HepG2 (cell line): ENCODE measurements around the gene LEAP2. TPM values are rescaled to one million over a fixed set of nuclear protein-coding genes. Genes with fewer than 3 reads are reported as not detected.

Experiments
- CBFB ChIP-seq: sonication (generic); formaldehyde crosslinking; IDR thresholded peaks from 2 replicates; pipeline ENCODE4 v1.4.0; 2020; ENCODE audit warnings: missing genetic modification reagents
- IKZF5 ChIP-seq: IDR thresholded peaks from 2 replicates; pipeline ENCODE4 v1.6.1; 2018; ENCODE audit warnings: missing genetic modification reagents, mild to moderate bottlenecking, missing compliant biosample characterization
- KDM4B ChIP-seq: sonication (generic); formaldehyde crosslinking; IDR thresholded peaks from 2 replicates; pipeline ENCODE4 v1.4.0; 2020; ENCODE audit warnings: missing genetic modification reagents
- MLLT10 ChIP-seq: sonication (generic); formaldehyde crosslinking; IDR thresholded peaks from 2 replicates; pipeline ENCODE4 v1.4.0; 2020; ENCODE audit warnings: missing genetic modification reagents
- PBX2 ChIP-seq: IDR thresholded peaks from 2 replicates; pipeline ENCODE4 v1.6.1; 2016; ENCODE audit warnings: control low read depth
- PHF8 ChIP-seq: sonication (generic); formaldehyde crosslinking; IDR thresholded peaks from 2 replicates; pipeline ENCODE4 v1.5.0; 2020; ENCODE audit warnings: missing genetic modification reagents
- SKI ChIP-seq: fragments of 450-650 bp; IDR thresholded peaks from one replicate; pipeline ENCODE4 v1.6.1; 2018; ENCODE audit warnings: mild to moderate bottlenecking; ENCODE audit not compliant: partially characterized antibody
- SMAD3 ChIP-seq: sonication (generic); formaldehyde crosslinking; IDR thresholded peaks from 2 replicates; pipeline ENCODE4 v1.4.0; 2020; ENCODE audit warnings: missing genetic modification reagents
- SMYD3 ChIP-seq: sonication (generic); formaldehyde crosslinking; IDR thresholded peaks from 2 replicates; pipeline ENCODE4 v1.8.1; 2023; ENCODE audit warnings: mild to moderate bottlenecking, missing genetic modification reagents
- STAT5B ChIP-seq: sonication (generic); formaldehyde crosslinking; IDR thresholded peaks from 2 replicates; pipeline ENCODE4 v1.4.0; 2020; ENCODE audit warnings: missing genetic modification reagents
- TAF1 ChIP-seq: sonication (generic); formaldehyde crosslinking; IDR thresholded peaks from 2 replicates; pipeline ENCODE4 v1.4.0; 2020; ENCODE audit warnings: missing genetic modification reagents
- TFAP4 ChIP-seq: sonication (generic); IDR thresholded peaks from 2 replicates; pipeline ENCODE4 v1.6.1; 2016; ENCODE audit warnings: low read depth, borderline replicate concordance
- YEATS2 ChIP-seq: sonication (generic); formaldehyde crosslinking; IDR thresholded peaks from 2 replicates; pipeline ENCODE4 v1.4.0; 2020; ENCODE audit warnings: missing genetic modification reagents, borderline replicate concordance
- ZFP91 ChIP-seq: sonication (generic); formaldehyde crosslinking; IDR thresholded peaks from 2 replicates; pipeline ENCODE4 v1.9.0; 2022; ENCODE audit warnings: missing genetic modification reagents, mild to moderate bottlenecking, borderline replicate concordance
- ZMYM3 ChIP-seq: sonication (generic); formaldehyde crosslinking; IDR thresholded peaks from 2 replicates; pipeline ENCODE4 v1.5.1; 2020; ENCODE audit warnings: mild to moderate bottlenecking, missing genetic modification reagents
- ZNF432 ChIP-seq: sonication (generic); formaldehyde crosslinking; IDR thresholded peaks from 2 replicates; pipeline ENCODE4 v1.5.0; 2020; ENCODE audit warnings: missing genetic modification reagents, mild to moderate bottlenecking, borderline replicate concordance
- ZNF543 ChIP-seq: sonication (generic); formaldehyde crosslinking; IDR thresholded peaks from 2 replicates; pipeline ENCODE4 v1.4.0; 2020; ENCODE audit warnings: mild to moderate bottlenecking, missing genetic modification reagents
- ZNF576 ChIP-seq: sonication (generic); formaldehyde crosslinking; IDR thresholded peaks from 2 replicates; pipeline ENCODE4 v1.4.0; 2020; ENCODE audit warnings: mild to moderate bottlenecking, missing genetic modification reagents
- ZNF724P ChIP-seq: sonication (generic); formaldehyde crosslinking; IDR thresholded peaks from 2 replicates; pipeline ENCODE4 v1.8.0; 2022; ENCODE audit warnings: missing genetic modification reagents, borderline replicate concordance
- ZNF878 ChIP-seq: sonication (generic); formaldehyde crosslinking; IDR thresholded peaks from 2 replicates; pipeline ENCODE4 v1.8.1; 2023; ENCODE audit warnings: mild to moderate bottlenecking, missing genetic modification reagents, moderate library complexity
- polyA plus RNA-seq, 8 experiments: library from polyadenylated mRNA; depleted of rRNA in 3 of 8; stranded (reverse) in 7 of 8; unstranded in 1 of 8; fragments of >200 nt; fragmentation: Illumina TruSeq in 4 of 8; extraction: Trizol in 4 of 8; gene quantifications; 2 replicates each; pipeline versions ENCODE4 v1.2.1 to v1.2.3, GENCODE V29; 2011 to 2016; ENCODE audit warnings: low read depth in 4 of 8, missing spikeins in 1 of 8, mixed read lengths in 1 of 8; ENCODE audit not compliant: insufficient read depth in 1 of 8
- total RNA-seq, 5 experiments: library from RNA; depleted of rRNA; stranded (reverse); fragments of >200 nt; fragmentation: Illumina TruSeq; extraction: Trizol; gene quantifications; 2 replicates each; pipeline ENCODE4 v1.2.3, GENCODE V29; 2016; ENCODE audit warnings: low read depth in 1 of 5

The LEAP2 gene
- total and polyA plus RNA-seq, 2 of the 13 experiments (the other 11 are each of a cell fraction or from before 2014, with no cell fraction given), result 23.9 to 51.9 TPM

- TF ChIP-seq YEATS2 (peak; percentile 30; the same call in 1 of the 2 replicates), ZNF878 (CRISPR knock-in tag) (peak; percentile 22; the same call in 1 of the 2 replicates), CBFB (0 out of 2 replicates have a peak, but pooled peaks have one; percentile 23), IKZF5 (CRISPR knock-in tag) (peak; percentile 91), ZNF576 (CRISPR knock-in tag) (no peak), ZNF432 (CRISPR knock-in tag) (no peak), KDM4B (CRISPR knock-in tag) (peak; percentile 59; the same call in 1 of the 2 replicates), TFAP4 (peak; percentile 42; the same call in 1 of the 2 replicates), SMYD3 (CRISPR knock-in tag) (0 out of 2 replicates have a peak, but pooled peaks have one; percentile 62), PBX2 (CRISPR knock-in tag) (peak; percentile 40; the same call in 1 of the 2 replicates), MLLT10 (no peak), ZFP91 (CRISPR knock-in tag) (peak; percentile 51; the same call in 1 of the 2 replicates), ZMYM3 (0 out of 2 replicates have a peak, but pooled peaks have one; percentile 16), SKI (peak; percentile 28), ZNF543 (0 out of 2 replicates have a peak, but pooled peaks have one; percentile 58), PHF8 (CRISPR knock-in tag) (peak; percentile 25; the same call in 1 of the 2 replicates), ZNF724P (CRISPR knock-in tag) (no peak), TAF1 (peak; percentile 46), SMAD3 (CRISPR knock-in tag) (peak; percentile 62), STAT5B (CRISPR knock-in tag) (no peak)
Measured at GRCh38 chr5:132837868-132838267, 35.6 kb upstream of the LEAP2 start (continued).
